Right lobe of liver (tissue), 6 donors: ENCODE results near the gene PHACTR2. TPM values are rescaled to one million over a fixed set of nuclear protein-coding genes. Genes with fewer than 3 reads are reported as not detected.
"Not testable (repeated sequence)": the region's sequence is repeated elsewhere in the genome, so short reads cannot be mapped to it uniquely, and the experiment has no call there.

Experiments
- ATAC-seq, 4 donors: fragments of 200-7000 bp; cut with Tn5 transposase; one replicate each; pipeline ENCODE4 v1.9.1; 2020; ENCODE audit warnings: mild to moderate bottlenecking in 4 of 4, moderate library complexity in 4 of 4
- DNase-seq, 3 donors: peaks; one replicate each; pipeline ENCODE4 v3.0.0-alpha.2; 2020
- H3K27ac ChIP-seq, 3 donors: fragments of 200-600 bp; one replicate each; pipeline ENCODE4 v1.8.0; 2022
- H3K27me3 ChIP-seq, 2 donors: fragments of 200-600 bp; one replicate each; pipeline ENCODE4 v1.8.0; 2022
- H3K36me3 ChIP-seq, 4 donors: fragments of 200-600 bp; sonication (generic) in 1 of 4; one replicate each; pipeline versions ENCODE4 v1.5.1 to v1.8.0; 2017 to 2022; ENCODE audit warnings: control low read depth in 1 of 4
- H3K4me1 ChIP-seq, 4 donors: fragments of 200-600 bp; sonication (generic) in 1 of 4; one replicate each; pipeline versions ENCODE4 v1.5.1 to v1.8.0; 2017 to 2022; ENCODE audit warnings: control low read depth in 1 of 4
- H3K4me3 ChIP-seq, 3 donors: fragments of 200-600 bp; one replicate each; pipeline ENCODE4 v1.8.0; 2022
- H3K9me3 ChIP-seq, 4 donors: fragments of 200-600 bp; sonication (generic) in 1 of 4; one replicate each; pipeline versions ENCODE4 v1.5.1 to v1.8.0; 2017 to 2022; ENCODE audit warnings: control low read depth in 1 of 4
- CTCF ChIP-seq, 4 donors: fragments of 200-600 bp in 3 of 4; fragments of 450-650 bp in 1 of 4; IDR thresholded peaks; one replicate each; pipeline versions ENCODE4 v1.5.1 to v1.8.0; 2016 to 2022; ENCODE audit warnings: antibody characterized with exemption in 4 of 4, mild to moderate bottlenecking in 2 of 4
- POLR2A ChIP-seq: fragments of 450-650 bp; IDR thresholded peaks from one replicate; pipeline ENCODE4 v1.6.1; 2017; ENCODE audit warnings: antibody characterized with exemption, mild to moderate bottlenecking
- WGBS: methylation state at CpG from one replicate; pipeline ENCODE4 v1.1.6; 2018; ENCODE audit warnings: low coverage, low lambda C conversion rate; ENCODE audit not compliant: insufficient coverage; ENCODE audit errors: missing lambda C conversion rate; 5-methylcytosine and 5-hydroxymethylcytosine counted together
- intact Hi-C, 2 donors: fragments of 100-400 bp; cut with DNase I; formaldehyde crosslinking; loops; one replicate each; pipeline versions ENCODE4 v1.11.2 to v1.14.1; 2022
- total RNA-seq, 6 experiments: library from RNA; depleted of rRNA in 2 of 6; stranded (reverse); fragments of >200 nt in 2 of 6; fragmentation: NEBNext Ultra II Directional in 3 of 6; extraction: Animal tissue kit (Norgen Biotek cat#: 25700) in 3 of 6; gene quantifications; one replicate each; pipeline versions ENCODE4 v1.1.0 to v1.2.4, GENCODE V29; 2016 to 2023
- donor health status: DM: no; HTN: yes; CAD: no.
- donor health status: DM: no; HTN: no; CAD: no.
- donor health status: DM: no; HTN: no; CAD: no.
- donor health status: DM: no; HTN: yes; CAD: no.
- donor health status: DM: no; HTN: yes; CAD: no.

The PHACTR2 gene
- total RNA-seq, 6 experiments from 2014 or later, result 14.0 to 62.7 (median 20.9) TPM

GRCh38 chr6:143845033-143845432, 167.3 kb downstream of the PHACTR2 start:
- Histone ChIP-seq H3K4me1 (peaks cover 0 to 13% (median 7%) of the 10 kb centered on the region in 4 donors), H3K27me3 (no peaks in the 10 kb centered on the region), H3K36me3 (peaks cover 0 to 53% (median 29%) of the 10 kb centered on the region in 4 donors), H3K9me3 (no peaks in the 10 kb centered on the region), H3K4me3 (no peak overlapping the region), H3K27ac (no peak overlapping the region)
- no peak for ATAC-seq
- no peak for DNase-seq
- WGBS, result 71% methylated on average over 5 of the region's 5 CpGs
- TF ChIP-seq CTCF (IDR thresholded peaks at IDR 0.05) (no peak), POLR2A (no peak)
- intact Hi-C loops, result no loop called here

- H3K4me1 ChIP-seq, DNase-seq, ATAC-seq, intact Hi-C loops, H3K27me3 ChIP-seq, H3K9me3 ChIP-seq, H3K27ac ChIP-seq, H3K4me3 ChIP-seq: not testable (repeated sequence)
- H3K36me3 ChIP-seq, result peaks cover 0 to 53% (median 32%) of the 10 kb centered on the region in 4 donors
- WGBS, result 88% methylated on average over 1 of the region's 3 CpGs
Observed at GRCh38 chr6:143851706-143852105, 173.9 kb downstream of the PHACTR2 start.

- 78% methylated on average over 1 of the region's 1 CpG for WGBS
- peaks cover 4 to 52% (median 38%) of the 10 kb centered on the region in 4 donors for H3K36me3 ChIP-seq
- intact Hi-C loops, result not testable (repeated sequence)
Observed at GRCh38 chr6:143855057-143855456, 177.3 kb downstream of the PHACTR2 start.

GRCh38 chr6:143856762-143857161, 179.0 kb downstream of the PHACTR2 start:
- H3K9me3 ChIP-seq, DNase-seq, H3K4me1 ChIP-seq, H3K4me3 ChIP-seq, H3K27ac ChIP-seq, intact Hi-C loops, ATAC-seq, H3K27me3 ChIP-seq: not testable (repeated sequence)
- 95% methylated on average over 4 of the region's 6 CpGs for WGBS
- peaks cover 8 to 57% (median 37%) of the 10 kb centered on the region in 4 donors for H3K36me3 ChIP-seq

More at GRCh38 chr6:143855057-143855456, 177.3 kb downstream of the PHACTR2 start:
- not testable (repeated sequence) for ATAC-seq, H3K4me1 ChIP-seq, DNase-seq, H3K27ac ChIP-seq, H3K9me3 ChIP-seq, H3K4me3 ChIP-seq, H3K27me3 ChIP-seq

GRCh38 chr6:143857651-143858050, 179.9 kb downstream of the PHACTR2 start:
- Histone ChIP-seq H3K27me3 (no peaks in the 10 kb centered on the region), H3K9me3 (no peaks in the 10 kb centered on the region), H3K27ac (no peak overlapping the region), H3K4me3 (no peak overlapping the region), H3K36me3 (peaks cover 12 to 63% (median 43%) of the 10 kb centered on the region in 4 donors), H3K4me1 (no peaks in the 10 kb centered on the region)
- no peak for ATAC-seq
- no peak for DNase-seq
- 99% methylated on average over 5 of the region's 5 CpGs for WGBS
- intact Hi-C loops, result no loop called here
- TF ChIP-seq CTCF (IDR thresholded peaks at IDR 0.05) (no peak), POLR2A (no peak)

- intact Hi-C loops, result no loop called here
- TF ChIP-seq CTCF (IDR thresholded peaks at IDR 0.05) (no peak), POLR2A (no peak)
- Histone ChIP-seq H3K27me3 (no peaks in the 10 kb centered on the region), H3K4me3 (no peak overlapping the region), H3K36me3 (peaks cover 12 to 81% (median 46%) of the 10 kb centered on the region in 4 donors), H3K9me3 (no peaks in the 10 kb centered on the region), H3K27ac (no peak overlapping the region), H3K4me1 (no peaks in the 10 kb centered on the region)
- 93% methylated on average over 3 of the region's 3 CpGs for WGBS
- ATAC-seq (no peak), DNase-seq (no peak)
Observed at GRCh38 chr6:143859891-143860660, 182.3 kb downstream of the PHACTR2 start.
